ENCODE measurements around the gene RHBDD2.

DNA sequence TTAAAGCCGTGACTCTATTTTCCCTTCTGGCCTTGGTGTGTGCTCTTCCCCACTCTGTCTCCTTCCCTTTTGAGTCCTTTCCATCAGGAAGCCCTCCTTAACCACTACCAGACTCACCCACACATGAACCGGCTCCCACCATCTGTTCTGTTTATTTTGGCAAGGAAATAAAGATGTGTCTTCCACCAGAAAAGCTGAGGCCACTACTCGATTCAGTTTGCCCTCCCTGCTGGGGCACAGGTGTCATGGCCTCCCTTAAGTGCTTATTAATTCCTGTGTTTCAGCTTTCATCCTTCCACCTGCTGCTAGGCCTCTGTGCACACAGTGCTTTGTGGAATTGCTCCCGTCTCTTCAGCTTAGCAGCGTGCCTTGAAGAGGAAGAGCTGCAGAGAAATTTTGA, 52.8 kb downstream of the RHBDD2 start:
- TF ChIP-seq SUZ12 (IDR thresholded peaks at IDR 0.05; ENCODE audit: extremely low read depth, insufficient read depth, insufficient read length) (no peak), ZNF274 (IDR thresholded peaks at IDR 0.05; ENCODE audit: low read depth, low read length) (no peak), YY1 (IDR thresholded peaks at IDR 0.05; ENCODE audit: insufficient read depth, insufficient read length) (no peak)

Data from NT2/D1 (cell line).